Measurements from ENCODE around the gene LBX2.

DNA sequence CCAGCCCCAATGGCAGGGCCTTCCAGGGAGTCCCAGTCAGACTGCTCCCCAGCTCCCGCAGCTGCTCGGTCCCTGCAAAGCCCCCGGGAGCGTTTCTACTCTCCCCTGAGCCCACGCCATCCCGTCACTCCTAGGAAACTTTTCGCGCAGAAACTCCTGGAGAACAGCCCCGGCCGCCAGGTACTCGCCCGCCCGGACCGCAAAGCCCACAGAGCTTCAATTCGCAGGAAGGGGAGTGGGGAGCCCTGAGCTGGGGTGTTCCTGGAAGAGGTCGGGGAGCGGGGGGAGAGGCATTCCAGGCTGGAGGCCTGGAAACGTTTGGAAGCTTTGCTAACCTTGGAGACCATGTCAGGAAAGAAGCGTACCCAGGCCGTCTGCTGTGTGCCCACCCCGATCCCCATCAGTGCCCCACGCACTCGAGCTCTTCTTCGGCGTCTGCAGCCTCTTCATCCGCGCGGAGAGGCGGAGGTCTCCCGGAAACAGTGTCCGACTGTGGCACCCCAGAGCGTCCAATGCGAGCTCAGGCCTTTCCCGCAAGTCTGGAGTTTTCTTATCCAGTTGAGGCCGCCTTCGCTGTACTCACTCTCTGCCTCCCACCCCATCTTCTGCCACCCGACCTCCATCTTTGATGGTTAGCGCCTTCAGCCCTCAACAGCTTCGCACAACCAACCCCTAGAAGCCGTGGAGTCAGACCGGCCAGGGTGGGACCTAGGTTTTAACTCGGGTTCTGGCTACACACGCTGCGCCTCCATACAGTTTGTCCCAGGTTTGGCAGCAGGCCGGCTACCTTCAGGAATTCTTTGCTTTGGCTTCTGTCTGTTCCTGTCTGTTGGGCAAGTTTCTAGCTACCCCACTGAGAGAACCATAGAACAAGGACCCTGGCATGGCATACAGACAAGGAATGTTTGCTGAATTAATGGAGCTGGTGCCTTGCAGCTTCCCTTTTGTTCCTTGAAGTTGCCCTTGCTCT, 4.4 kb upstream of the LBX2 start:
- TF ChIP-seq, protein P1, sequence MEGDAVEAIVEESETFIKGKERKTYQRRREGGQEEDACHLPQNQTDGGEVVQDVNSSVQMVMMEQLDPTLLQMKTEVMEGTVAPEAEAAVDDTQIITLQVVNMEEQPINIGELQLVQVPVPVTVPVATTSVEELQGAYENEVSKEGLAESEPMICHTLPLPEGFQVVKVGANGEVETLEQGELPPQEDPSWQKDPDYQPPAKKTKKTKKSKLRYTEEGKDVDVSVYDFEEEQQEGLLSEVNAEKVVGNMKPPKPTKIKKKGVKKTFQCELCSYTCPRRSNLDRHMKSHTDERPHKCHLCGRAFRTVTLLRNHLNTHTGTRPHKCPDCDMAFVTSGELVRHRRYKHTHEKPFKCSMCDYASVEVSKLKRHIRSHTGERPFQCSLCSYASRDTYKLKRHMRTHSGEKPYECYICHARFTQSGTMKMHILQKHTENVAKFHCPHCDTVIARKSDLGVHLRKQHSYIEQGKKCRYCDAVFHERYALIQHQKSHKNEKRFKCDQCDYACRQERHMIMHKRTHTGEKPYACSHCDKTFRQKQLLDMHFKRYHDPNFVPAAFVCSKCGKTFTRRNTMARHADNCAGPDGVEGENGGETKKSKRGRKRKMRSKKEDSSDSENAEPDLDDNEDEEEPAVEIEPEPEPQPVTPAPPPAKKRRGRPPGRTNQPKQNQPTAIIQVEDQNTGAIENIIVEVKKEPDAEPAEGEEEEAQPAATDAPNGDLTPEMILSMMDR (IDR thresholded peaks at IDR 0.05): no peak
- no peak; the same call in 1 of the 2 replicates for TF ChIP-seq POLR2AphosphoS5 (IDR thresholded peaks at IDR 0.05; ENCODE audit: low read depth, low read length)
- no peak for TF ChIP-seq REST (IDR thresholded peaks at IDR 0.05; ENCODE audit: insufficient read depth in 1 of 2, low read depth in 2 of 2, low read length in 1 of 2)

Data from Panc1 (cell line).